Endothelial cell of umbilical vein (primary cell): ENCODE results near the gene PLEKHH1.

Experiments used
- FOS ChIP-seq: IDR thresholded peaks from 2 replicates; pipeline ENCODE4 v1.6.1; 2011; ENCODE audit warnings: mild to moderate bottlenecking, low read length, moderate library complexity, borderline replicate concordance; ENCODE audit not compliant: insufficient read depth
- GATA2 ChIP-seq: IDR thresholded peaks from 2 replicates; pipeline ENCODE4 v1.7.0; 2011; ENCODE audit warnings: low read depth, mild to moderate bottlenecking, moderate library complexity, mixed read lengths, low read length; ENCODE audit not compliant: insufficient read length, insufficient read depth
- POLR2A ChIP-seq: IDR thresholded peaks from 2 replicates; pipeline ENCODE4 v1.6.1; 2012; ENCODE audit warnings: low read depth, mild to moderate bottlenecking, control low read depth, low read length
- POLR2AphosphoS5 ChIP-seq: IDR thresholded peaks from 2 replicates; pipeline ENCODE4 v1.6.1; 2012; ENCODE audit warnings: low read depth, mild to moderate bottlenecking, control low read depth, low read length, moderate library complexity; ENCODE audit not compliant: insufficient read depth
- TF ChIP-seq, protein P1 (sequence below), 2 donors: IDR thresholded peaks; 1 replicate in 1 of 2; 2 replicates in 1 of 2; pipeline ENCODE4 v1.5.1; 2011; ENCODE audit warnings: low read length in 2 of 2, mild to moderate bottlenecking in 2 of 2, moderate library complexity in 2 of 2, control low read depth in 1 of 2, inconsistent platforms in 1 of 2, low read depth in 1 of 2; ENCODE audit not compliant: insufficient read depth in 1 of 2; ENCODE audit errors: extremely low read depth in 1 of 2

GRCh38 chr14:67620217-67620785 is 87.2 kb downstream of the PLEKHH1 start:
- TF ChIP-seq, protein P1, sequence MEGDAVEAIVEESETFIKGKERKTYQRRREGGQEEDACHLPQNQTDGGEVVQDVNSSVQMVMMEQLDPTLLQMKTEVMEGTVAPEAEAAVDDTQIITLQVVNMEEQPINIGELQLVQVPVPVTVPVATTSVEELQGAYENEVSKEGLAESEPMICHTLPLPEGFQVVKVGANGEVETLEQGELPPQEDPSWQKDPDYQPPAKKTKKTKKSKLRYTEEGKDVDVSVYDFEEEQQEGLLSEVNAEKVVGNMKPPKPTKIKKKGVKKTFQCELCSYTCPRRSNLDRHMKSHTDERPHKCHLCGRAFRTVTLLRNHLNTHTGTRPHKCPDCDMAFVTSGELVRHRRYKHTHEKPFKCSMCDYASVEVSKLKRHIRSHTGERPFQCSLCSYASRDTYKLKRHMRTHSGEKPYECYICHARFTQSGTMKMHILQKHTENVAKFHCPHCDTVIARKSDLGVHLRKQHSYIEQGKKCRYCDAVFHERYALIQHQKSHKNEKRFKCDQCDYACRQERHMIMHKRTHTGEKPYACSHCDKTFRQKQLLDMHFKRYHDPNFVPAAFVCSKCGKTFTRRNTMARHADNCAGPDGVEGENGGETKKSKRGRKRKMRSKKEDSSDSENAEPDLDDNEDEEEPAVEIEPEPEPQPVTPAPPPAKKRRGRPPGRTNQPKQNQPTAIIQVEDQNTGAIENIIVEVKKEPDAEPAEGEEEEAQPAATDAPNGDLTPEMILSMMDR (IDR thresholded peaks at IDR 0.05; ENCODE audit: extremely low read depth in 1 of 2, insufficient read depth in 1 of 2, low read depth in 1 of 2, low read length in 2 of 2), result no peak
- TF ChIP-seq FOS (no peak), POLR2AphosphoS5 (no peak), GATA2 (no peak), POLR2A (no peak)
